ENCODE results near the gene PAK5.
A peak's percentile ranks its signal among the peaks of the same experiment; 100 is the strongest.

The PAK5 gene

GRCh38 chr20:9838378-9839295, at the start of gene PAK5:
TSS of gene PAK5 (minus strand) at chr20:9839076. CDS start at chr20:9644328, 194,748 bp downstream.
- DNase-seq (ENCODE audit: low spot score) = no peak

- no peak for DNase-seq (ENCODE audit: low spot score)
Observed at GRCh38 chr20:9887706-9888105, 48.8 kb upstream of the PAK5 start.

- DNase-seq (ENCODE audit: low spot score) = peak; percentile 40
Observed at GRCh38 chr20:9886227-9886626, 47.4 kb upstream of the PAK5 start.

GRCh38 chr20:9884666-9885065, 45.8 kb upstream of the PAK5 start:
- DNase-seq (ENCODE audit: low spot score) = peak; percentile 59

- DNase-seq (ENCODE audit: low spot score) = peak; percentile 52
Observed at GRCh38 chr20:9884061-9884460, 45.2 kb upstream of the PAK5 start.

GRCh38 chr20:9877932-9878495, 39.1 kb upstream of the PAK5 start:
- no peak for DNase-seq (ENCODE audit: low spot score)

- DNase-seq (ENCODE audit: low spot score) = no peak
Observed at GRCh38 chr20:9867196-9867980, 28.5 kb upstream of the PAK5 start.

- no peak for DNase-seq (ENCODE audit: low spot score)
Observed at GRCh38 chr20:9852566-9852965, 13.7 kb upstream of the PAK5 start.

GRCh38 chr20:9839626-9840025, 750 bp upstream of the PAK5 start:
- no peak for DNase-seq (ENCODE audit: low spot score)

- DNase-seq (ENCODE audit: low spot score) = no peak
Observed at GRCh38 chr20:9838035-9838377, 870 bp downstream of the PAK5 start.

GRCh38 chr20:9837634-9838033, 1.2 kb downstream of the PAK5 start:
- DNase-seq (ENCODE audit: low spot score) = no peak

GRCh38 chr20:9835302-9835701, 3.6 kb downstream of the PAK5 start:
- no peak for DNase-seq (ENCODE audit: low spot score)

- no peak for DNase-seq (ENCODE audit: low spot score)
Observed at GRCh38 chr20:9831032-9831431, 7.8 kb downstream of the PAK5 start.

GRCh38 chr20:9829835-9830234, 9.0 kb downstream of the PAK5 start:
- DNase-seq (ENCODE audit: low spot score) = no peak

GRCh38 chr20:9817654-9818053, 21.2 kb downstream of the PAK5 start:
- no peak for DNase-seq (ENCODE audit: low spot score)

GRCh38 chr20:9815632-9816031, 23.2 kb downstream of the PAK5 start:
- DNase-seq (ENCODE audit: low spot score) = no peak

- DNase-seq (ENCODE audit: low spot score) = no peak
Observed at GRCh38 chr20:9810738-9811137, 28.1 kb downstream of the PAK5 start.

GRCh38 chr20:9809271-9809670, 29.6 kb downstream of the PAK5 start:
- no peak for DNase-seq (ENCODE audit: low spot score)

- no peak for DNase-seq (ENCODE audit: low spot score)
Observed at GRCh38 chr20:9808166-9808565, 30.7 kb downstream of the PAK5 start.

GRCh38 chr20:9807136-9807535, 31.7 kb downstream of the PAK5 start:
- no peak for DNase-seq (ENCODE audit: low spot score)

GRCh38 chr20:9800421-9800820, 38.5 kb downstream of the PAK5 start:
- DNase-seq (ENCODE audit: low spot score) = no peak

GRCh38 chr20:9794831-9795230, 44.0 kb downstream of the PAK5 start:
- no peak for DNase-seq (ENCODE audit: low spot score)

GRCh38 chr20:9792674-9793073, 46.2 kb downstream of the PAK5 start:
- no peak for DNase-seq (ENCODE audit: low spot score)

Data from RKO (cell line).